NCI-H345 treated with DMSO at 0.1 percent for 48 hours (cell line): ENCODE data around the gene ATRNL1.
A peak's percentile ranks its signal among the peaks of the same experiment; 100 is the strongest.
"Not testable (repeated sequence)": the region's sequence is repeated elsewhere in the genome, so short reads cannot be mapped to it uniquely, and the experiment has no call there.

Source experiments
- DNase-seq: peaks from one replicate; lab custom pipeline; 2025; ENCODE audit not compliant: unreplicated experiment; lab: John Stamatoyannopoulos, UW

The ATRNL1 gene

DNA sequence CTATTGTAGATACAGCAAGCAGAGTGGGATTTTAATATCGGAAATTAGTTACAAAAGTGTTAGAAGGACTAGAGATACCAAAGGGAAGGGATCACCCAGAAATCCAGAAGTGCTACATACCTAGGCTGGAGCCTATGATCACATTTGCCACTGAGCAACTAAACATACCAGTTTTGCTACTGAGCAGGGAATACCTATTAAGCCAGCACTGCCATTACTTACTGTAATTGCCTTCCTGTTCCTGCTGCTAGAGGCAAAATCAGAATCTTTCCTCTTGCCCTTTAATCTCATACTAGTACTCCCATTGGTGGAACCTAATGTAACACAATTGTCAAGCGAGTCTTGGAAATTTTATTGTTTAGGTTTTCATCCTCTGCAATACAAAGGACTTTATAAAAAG is 121.7 kb downstream of the ATRNL1 start:
- DNase-seq, result no peak

DNA sequence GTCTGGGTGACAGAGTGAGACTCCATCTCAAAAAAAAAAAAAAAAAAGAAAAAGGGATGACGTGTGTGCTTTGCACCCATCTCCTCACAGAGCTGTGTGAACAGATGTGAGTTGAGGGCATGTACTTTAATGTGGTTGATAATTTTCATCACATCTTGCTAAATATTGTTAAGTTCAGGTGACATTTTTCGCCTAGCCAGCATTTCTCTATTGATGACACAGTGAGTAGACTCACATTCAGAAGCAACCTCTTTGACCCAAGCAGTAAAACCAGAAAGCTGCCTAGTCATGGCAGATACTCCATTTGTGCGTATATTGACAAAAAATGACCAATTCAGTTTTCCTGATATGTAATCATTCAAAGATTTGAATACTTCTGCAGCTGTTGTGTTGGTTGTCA is 126.0 kb downstream of the ATRNL1 start:
- DNase-seq, result no peak

DNA sequence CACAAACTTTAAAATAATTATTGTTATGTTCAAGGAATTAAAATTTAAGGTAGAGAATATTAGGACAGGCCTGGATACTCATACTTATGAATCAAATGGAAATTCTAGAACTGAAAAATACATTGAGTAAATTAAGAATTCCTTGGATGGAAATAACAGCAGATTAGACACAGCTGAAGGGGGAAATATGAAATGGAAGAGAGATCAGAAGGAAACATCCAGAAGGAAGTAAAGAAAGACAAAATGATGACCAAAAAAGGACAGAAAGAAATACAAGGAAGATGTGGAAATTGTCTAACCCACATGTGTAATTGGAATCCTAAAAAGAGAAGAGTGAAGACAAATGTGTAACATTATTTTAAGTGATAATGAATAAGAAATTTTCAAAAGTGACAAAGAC is 128.9 kb downstream of the ATRNL1 start:
- DNase-seq, result no peak

DNA sequence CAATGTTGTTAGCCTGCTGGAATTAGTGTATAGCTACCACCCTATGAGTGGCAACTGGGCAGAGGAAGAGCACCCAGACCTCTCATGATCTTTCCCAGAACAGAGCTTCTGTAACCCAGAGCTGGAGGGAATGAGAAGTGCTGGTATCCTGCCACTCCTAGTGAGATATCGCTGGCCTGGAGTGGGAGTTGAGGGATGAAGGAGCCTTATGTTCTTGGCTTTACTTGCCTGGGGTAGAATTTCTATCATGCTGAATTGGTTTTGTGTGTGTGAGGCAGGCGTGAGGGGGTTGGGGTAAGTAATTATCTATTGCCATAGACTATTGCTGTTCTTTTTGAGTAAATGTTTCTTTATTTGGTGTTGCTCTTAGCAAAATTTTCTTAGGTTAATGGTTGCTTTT is 146.6 kb downstream of the ATRNL1 start:
- no peak for DNase-seq

DNA sequence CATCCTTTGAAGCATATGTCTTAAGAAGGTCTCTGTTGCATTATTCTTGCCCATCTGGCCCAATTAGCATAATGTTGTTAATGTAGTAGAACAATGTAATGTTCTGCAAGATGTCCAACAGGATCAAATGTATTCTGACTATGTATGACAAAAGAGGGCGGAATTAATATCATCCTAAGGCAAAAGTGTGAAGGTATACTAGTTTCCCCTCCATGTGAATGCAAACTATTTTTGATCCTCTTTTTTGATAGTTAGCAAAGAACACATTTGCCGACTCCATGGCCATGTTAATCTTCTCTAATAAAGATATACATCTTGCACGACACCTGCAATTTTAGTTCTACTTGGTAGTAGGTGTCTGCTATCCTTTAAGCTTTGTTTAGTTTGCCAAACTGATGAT is 157.6 kb downstream of the ATRNL1 start:
- DNase-seq, result no peak

DNA sequence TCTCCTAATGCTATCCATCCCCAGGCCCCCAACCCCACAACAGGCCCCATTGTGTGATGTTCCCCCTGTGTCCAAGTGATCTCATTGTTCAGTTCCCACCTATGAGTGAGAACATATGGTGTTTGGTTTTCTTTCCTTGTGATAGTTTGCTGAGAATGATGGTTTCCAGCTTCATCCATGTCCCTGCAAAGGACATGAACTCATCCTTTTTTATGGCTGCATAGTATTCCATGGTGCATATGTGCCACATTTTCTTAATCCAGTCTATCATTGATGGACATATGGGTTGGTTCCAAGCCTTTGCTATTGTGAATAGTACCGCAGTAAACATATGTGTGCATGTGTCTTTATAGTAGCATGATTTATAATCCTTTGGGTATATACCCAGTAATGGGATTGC is 160.6 kb downstream of the ATRNL1 start:
- DNase-seq, result not testable (repeated sequence)

DNA sequence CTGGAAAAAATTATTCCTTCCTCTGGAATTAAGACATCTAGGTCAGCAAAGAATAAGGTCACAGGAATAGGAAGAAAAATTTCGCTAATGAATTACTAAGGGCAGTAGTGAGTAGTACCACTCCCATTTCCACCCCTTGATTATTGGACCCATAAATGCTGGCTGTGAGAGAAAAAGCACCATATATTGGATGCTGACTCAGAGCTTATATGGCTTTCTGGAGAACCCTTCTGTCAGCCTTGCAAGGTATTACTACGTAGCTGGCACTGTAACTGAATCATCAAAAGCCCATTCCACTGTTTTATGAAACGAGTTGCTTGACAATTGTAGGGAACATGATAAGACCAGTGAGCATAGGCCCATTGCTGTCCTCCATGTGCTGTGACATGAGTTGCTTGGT is 179.3 kb downstream of the ATRNL1 start:
- DNase-seq, result no peak

DNA sequence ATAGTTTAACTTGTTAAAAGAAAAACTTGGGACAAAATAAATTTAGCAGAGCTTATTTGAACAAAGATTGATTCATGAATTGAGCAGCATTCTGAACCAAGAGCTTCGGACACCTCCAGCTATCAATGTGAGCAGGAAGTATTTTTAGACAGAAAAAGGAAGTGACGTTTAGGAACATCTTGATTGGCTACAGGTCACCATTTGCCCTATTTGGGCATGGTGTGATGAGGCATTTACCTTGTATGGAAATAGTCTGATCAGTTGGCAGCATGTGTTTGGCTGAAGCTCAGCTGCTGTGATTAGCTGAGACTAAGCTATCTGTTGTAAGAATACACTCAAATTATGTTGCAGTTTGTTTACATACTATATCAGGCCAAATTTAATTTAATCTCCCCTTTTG is 185.1 kb downstream of the ATRNL1 start:
- no peak for DNase-seq

DNA sequence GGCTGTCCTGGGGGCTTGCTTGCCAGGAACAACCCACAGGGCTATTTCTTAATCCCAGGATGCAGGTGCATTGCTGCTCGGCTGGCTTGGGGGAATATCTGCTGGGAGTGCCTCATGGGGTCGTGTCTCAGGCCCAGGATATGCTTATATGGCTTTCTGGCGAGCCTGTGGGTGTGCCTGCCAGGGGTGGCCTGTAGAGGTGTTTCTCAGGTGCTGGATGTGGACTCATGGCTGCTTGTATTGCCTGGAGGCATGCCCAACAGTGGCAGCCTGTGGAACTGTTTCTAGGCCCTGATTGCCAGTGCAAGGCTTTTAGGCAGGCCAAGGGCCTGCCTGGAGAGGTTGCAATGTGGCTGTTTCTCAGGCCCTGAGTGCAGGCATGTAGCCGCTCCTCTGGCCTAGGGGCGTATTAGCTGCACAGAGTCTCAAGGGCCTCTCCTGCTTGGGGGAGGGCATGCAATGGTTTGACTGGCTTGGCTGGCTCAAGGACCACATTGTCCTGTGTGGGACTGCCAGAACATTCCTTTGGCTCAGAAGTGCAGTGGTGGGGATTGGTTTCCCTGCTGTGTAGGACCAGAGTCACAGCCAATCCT is 202.1 kb downstream of the ATRNL1 start:
- no peak for DNase-seq

DNA sequence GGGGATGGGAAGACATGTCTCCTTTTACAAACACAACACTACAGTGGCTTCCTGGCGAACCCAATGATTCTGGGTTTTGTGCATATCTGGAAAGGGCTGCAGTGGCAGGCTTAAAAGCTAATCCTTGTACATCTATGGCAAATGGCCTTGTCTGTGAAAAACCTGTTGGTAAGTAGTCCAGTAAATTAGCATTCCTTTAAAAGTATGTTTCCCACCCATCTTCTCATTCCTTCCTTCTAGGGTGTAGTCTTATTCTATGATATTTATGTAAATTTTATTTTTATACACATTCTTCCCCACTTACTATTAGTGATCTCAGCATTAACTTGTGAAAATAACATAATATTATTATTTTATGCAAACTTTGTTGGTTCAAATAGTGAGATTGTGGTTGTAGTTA is 206.9 kb downstream of the ATRNL1 start:
- no peak for DNase-seq

DNA sequence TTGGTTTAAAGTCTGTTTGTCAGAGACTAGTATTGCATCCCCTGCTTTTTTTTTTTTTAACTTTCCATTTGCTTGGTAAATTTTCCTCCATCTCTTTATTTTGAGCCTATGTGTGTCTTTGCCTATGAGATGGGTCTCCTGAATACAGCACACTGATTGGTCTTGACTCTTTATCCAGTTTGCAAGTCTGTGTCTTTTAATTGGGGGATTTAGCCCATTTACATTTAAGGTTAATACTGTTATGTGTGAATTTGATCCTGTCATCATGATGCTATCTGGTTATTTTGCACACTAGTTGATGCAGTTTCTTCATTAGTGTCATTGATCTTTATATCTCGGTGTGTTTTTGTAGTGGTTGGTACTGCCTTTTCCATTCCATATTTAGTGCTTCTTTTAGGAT is 226.5 kb downstream of the ATRNL1 start:
- DNase-seq, result not testable (repeated sequence)

DNA sequence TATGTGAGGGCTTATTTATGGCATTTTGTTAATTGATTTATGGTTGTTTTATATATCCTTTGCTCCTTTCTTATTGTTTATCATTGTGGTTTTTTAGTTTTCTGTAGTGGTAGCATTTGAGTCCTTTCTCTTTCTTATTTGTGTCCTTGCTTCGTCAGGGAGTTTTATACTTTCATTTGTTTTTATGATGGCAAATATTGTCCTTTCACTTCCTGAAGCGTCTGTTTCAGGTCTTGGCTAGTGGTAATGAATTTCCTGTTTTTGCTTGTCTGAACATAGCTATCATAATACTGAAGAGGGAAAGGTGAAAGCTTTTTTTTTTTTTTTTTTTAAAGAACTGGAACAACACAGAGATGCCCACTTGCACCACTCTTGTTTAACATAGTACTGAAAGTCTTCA is 228.2 kb downstream of the ATRNL1 start:
- no peak for DNase-seq

DNA sequence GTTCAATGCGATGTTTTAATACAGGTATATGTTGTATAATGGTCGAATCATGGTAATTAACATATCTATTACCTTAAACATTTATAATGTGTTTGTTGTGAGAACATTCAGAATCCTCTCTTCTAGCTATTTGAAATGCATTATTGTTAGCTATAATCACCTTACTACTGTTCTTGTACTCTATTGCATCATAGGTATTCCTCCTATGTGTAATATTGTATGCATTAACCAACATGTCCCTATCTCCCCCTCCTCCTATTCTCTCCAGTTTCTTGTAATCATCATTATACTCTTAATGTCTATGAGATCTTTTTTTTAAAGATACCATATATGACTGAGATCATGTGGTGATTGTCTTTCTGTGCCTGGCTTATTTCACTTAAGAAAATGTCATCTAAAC is 235.2 kb downstream of the ATRNL1 start:
- DNase-seq, result no peak

DNA sequence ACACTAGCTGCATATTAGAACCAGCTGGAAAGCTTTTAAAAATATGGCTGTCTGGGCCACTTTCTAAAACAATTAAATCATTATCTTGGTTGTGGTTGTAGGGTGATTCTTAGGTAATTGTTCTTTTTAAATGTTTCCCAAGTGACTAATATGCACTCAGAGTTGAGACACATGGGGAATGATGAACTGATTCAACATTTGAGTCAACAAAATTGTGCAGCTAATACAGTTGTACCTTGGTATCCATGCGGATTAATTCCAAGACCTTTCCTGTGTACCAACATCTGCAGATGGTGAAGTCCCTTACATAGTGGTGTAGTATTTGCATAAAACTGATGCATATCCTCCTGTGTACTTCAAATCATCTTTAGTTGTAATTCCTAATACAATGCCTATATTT is 242.2 kb downstream of the ATRNL1 start:
- DNase-seq, result no peak

DNA sequence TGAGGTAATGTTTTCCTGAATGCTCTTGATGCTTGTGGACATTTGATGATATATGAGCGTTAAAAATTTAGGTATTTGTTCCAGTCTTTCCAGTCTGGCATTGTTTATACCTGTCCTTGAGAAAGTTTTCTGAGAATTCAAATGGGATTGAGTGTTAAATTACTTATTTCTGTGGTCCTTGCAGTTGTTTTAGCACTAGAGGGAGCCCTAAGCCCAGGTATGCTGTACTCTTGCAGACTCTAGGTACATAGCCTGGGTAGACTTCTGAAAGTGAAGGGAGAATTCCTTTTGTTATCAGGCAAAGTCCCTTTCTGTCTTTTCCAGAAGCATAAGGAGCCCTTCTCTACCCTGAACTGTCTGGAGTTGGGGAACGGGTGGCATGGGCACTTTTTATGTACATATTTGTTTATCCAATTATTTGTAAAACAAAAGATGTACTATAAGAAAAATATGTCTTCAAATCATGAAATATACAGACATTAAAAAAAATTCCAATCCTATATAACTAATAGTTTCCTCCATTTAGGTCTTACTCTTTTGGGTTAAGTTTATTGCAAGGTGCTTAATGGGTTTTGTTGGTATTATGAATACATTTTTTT is 262.1 kb downstream of the ATRNL1 start:
- peak; percentile 33 for DNase-seq

DNA sequence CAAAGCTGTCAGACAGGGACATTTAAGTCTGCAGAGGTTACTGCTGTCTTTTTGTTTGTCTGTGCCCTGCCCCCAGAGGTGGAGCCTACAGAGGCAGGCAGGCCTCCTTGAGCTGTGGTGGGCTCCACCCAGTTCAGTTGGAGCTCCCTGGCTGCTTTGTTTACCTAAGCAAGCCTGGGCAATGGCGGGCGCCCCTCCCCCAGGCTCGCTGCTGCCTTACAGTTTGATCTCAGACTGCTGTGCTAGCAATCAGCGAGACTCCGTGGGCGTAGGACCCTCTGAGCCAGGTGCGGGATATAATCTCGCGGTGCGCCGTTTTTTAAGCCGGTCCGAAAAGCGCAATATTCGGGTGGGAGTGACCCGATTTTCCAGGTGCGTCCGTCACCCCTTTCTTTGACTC is 274.8 kb downstream of the ATRNL1 start:
- not testable (repeated sequence) for DNase-seq

DNA sequence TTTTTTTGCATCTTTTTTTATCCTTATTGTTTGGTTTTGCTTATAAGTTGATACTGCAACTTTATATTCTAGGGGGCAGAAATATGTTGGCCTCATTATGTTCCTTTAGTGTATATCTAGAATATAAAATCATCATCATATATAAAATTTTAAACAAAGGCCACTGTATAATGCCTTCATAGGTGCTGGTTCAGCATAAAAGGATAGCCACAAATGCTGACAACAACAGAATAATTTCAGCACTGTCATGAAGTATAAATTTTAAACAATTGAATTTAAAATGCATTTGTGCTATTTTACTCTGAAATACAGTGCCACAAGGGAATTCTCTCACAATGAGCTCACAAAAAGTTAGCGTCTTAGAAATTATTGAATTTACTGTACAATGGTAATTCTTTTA is 285.9 kb downstream of the ATRNL1 start:
- DNase-seq, result no peak

DNA sequence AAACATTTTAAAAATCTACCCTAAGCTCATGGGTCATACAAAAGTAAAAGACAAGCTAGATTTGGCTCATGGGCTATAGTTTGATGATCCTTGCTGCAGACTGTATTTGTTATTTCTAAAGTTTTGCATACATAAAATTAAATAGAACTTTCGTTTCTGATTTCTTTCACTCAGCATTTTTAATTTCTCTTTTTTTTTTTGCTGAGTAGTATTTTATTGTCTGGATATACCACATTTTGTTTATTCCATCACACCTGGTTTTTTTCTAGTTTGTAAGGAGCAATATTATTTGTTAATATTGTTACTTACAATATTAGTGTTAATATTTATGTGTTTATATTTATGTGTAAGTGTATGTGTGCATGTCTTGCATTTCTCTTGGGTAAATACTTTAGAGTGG is 291.5 kb downstream of the ATRNL1 start:
- no peak for DNase-seq

DNA sequence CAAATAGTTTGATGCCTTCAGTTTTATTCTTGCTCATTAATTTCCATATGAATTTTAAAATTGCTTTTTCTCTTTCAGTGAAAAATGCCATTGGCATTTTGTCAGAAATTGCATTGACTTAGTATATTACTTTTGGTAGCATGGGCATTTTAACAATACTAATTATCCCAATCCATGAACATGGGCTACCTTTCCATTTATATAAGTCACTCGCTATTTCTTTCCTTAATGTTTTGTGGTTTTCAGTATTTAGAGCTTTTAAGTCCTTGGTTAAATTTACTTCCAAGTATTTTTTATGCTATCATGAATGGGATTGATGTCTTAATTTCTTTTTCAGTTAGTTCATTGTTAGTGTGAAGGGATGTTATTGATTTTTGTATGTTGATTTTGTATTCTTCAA is 297.4 kb downstream of the ATRNL1 start:
- DNase-seq, result no peak

DNA sequence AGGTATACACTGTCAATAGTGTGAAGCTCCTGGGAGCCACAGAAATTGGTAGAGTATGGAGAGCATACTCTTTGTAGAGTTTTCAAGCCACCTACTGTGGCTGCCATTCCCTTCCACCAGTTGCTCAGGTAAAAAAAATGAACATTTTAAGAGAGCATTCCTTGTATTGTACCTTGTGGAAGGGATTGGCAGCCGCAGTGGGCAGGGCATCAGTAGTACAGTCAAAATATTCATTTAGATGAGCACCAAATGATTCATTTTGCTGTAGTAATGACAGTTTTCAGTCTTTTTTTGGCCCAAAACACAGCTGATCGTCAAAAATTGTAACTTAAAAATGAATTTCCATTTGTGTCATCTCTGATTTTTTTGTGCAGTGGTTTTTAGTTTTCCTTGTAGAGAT is 304.9 kb downstream of the ATRNL1 start:
- DNase-seq, result no peak

DNA sequence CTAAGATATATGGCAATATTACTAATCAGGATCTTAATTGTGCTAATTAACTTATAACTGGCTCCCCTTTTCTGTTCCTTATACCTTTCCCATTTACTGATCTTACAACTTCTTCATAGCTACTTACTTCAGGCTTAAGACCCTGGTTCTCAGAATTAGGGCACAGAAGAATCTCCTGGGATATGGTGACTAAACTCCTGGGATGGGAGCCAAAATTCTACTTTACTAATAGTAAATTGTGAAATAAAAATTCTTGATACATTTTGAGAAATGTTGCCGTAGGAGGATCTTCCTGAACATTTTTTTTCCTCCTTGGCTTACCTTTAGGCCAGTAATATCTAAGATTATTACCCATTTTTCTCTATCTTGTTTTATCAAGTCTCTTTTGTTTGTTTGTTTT is 309.5 kb downstream of the ATRNL1 start:
- no peak for DNase-seq

DNA sequence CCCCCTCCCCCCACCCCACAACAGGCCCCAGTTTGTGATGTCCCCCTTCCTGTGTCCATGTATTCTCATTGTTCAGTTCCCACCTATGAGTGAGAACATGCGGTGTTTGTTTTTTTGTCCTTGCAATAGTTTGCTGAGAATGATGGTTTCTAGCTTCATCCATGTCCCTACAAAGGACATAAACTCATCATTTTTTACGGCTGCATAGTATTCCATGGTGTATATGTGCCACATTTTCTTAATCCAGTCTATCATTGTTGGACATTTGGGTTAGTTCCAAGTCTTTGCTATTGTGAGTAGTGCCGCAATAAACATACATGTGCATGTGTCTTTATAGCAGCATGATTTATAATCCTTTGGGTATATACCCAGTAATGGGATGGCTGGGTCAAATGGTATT is 312.7 kb downstream of the ATRNL1 start:
- DNase-seq, result not testable (repeated sequence)

DNA sequence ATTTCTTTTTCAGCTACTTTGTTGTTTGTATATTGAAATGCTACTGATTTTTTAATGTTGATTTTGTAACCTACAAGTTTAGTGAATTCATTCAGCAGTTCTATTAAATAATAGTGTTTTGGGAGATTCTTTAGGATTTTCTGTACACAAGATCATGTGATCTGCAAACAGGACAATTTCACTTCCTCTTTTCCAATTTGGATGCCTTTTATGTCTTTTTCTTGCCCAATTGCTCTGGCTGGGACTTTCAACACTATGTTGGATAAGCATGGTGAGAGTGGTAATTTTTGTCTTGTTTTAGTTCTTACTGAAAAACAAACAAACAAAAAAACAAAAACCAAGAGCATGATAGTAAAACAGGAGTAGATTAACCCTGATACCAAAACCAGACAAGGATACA is 316.2 kb downstream of the ATRNL1 start:
- no peak for DNase-seq
